Stimulated activated CD4-positive, alpha-beta T cell treated with anti-CD3 and anti-CD28 coated beads, Interleukin-2, amount 100 ng/mL, for 4 hours (primary cell): ENCODE results near the gene GSPT1.
"Not testable (repeated sequence)": the region's sequence is repeated elsewhere in the genome, so short reads cannot be mapped to it uniquely, and the experiment has no call there.

Source experiments
- DNase-seq: peaks from one replicate; pipeline ENCODE4 v3.0.0-alpha.2; 2020; ENCODE audit warnings: low read depth

GSPT1 gene

DNA sequence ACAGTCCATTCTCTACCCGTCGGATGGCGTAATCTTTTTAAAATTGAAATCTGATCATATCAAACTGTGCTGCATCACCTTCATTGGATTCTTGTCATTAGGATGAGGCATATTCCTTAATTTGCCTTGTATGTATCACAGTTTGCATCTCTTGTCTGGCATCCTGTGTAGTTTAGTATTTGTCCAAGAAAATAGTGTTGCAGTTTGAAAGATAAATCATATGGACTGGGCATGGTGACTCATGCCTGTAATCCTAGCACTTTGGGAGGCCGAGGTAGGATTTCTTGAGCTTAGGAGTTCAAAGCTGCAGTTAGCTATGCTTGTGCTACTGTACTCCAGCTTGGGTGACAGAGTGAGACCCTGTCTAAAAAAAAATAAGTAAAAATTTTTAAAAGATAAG lies 58.6 kb downstream of the GSPT1 start:
- no peak for DNase-seq

- no peak for DNase-seq
These were observed 63.5 kb downstream of the GSPT1 start for GRCh38 chr16:11852092-11852809.

- peak; percentile 89 for DNase-seq
These were observed 64.3 kb downstream of the GSPT1 start, which contains the start of gene RSL1D1 for GRCh38 chr16:11851294-11852091. Gene RSL1D1 (minus strand): TSS chr16:11851542. CDS start chr16:11851512, 30 bp downstream.

DNA sequence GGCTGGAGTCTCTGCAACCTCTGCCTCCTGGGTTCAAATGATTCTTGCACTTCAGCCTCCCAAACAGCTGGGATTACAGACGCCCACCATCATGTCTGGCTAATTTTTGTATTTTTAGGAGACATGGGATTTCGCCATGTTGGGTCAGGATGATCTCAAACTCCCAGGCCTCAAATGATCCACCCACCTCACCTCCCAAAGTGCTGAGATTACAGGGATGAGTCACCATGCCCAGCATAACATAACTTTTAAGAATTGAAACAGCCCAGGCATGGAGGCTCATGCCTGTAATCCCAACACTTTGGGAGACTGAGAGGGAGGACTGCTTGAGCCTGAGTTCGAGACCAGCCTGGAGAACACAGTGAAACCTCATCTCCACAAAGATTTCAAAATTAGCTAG lies 66.9 kb downstream of the GSPT1 start:
- DNase-seq = no peak

GRCh38 chr16:11844499-11844898 lies 71.3 kb downstream of the GSPT1 start:
- no peak for DNase-seq

- DNase-seq = no peak
These were observed 71.9 kb downstream of the GSPT1 start for GRCh38 chr16:11843861-11844260.

- DNase-seq = no peak
These were observed 72.5 kb downstream of the GSPT1 start for GRCh38 chr16:11843206-11843605.

GRCh38 chr16:11841026-11841425 lies 74.7 kb downstream of the GSPT1 start:
- DNase-seq = no peak

DNA sequence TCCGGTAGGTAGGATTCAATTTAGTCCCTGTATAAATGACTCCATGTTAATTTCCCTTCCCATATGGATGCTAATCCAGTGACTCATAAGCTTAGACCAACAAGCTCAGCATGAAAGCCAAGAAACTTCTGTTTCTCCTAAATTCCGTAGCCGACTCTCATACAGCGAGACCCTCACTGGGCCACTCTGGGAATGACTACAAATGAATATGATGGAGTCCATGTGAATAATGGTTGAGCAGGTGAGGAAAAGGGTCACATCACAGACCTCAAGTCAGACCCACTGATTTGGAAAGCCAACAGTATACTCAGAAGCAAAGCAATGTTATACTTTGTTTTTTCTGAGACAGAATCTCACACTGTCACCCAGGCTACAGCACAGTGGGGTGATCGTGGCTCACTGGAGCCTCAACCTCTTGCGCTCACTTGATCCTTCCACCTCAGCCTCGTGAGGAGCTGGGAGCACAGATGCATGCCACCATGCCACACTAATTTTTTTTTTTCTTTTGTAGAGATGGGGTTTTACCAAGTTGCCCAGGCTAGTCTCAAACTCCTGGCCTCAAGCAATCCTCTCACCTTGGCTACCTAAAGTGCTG lies 79.0 kb downstream of the GSPT1 start:
- no peak for DNase-seq

DNA sequence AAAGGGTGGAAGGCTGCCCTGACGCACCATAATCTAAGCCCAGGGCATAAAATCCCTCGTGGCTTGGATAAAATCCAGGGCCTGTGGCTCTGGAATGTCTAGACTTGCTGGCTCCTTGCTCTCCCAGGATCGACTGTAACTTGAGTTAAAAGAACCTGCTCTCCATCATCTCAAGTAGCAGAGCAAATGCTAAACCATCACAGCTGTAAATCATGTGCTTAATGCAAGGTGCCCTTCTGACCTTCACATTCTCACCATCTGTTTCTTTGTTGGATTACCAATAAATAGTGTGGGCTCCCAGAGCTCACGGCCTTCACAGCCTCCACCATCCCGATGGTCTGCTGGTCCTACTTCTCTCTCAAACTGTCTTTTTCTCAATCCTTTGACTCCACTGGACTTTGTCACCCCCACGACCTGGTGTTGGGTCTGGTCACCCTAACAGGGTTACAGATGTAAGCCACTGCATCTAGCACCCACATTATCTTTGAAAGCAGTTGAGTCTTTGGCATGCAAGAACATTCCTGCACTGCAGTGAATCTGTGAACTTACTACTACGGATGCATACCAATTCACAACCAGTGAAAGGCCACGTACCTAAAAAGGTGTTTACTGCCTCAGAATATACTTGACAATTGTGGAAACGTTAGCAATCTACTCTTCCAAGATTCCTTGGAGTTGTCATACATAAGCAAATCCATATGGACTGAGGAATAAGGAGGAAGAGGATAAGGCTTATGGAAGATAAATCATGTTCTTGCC lies 79.7 kb downstream of the GSPT1 start:
- no peak for DNase-seq

GRCh38 chr16:11835309-11835708 lies 80.4 kb downstream of the GSPT1 start:
- DNase-seq = no peak

- no peak for DNase-seq
These were observed 81.6 kb downstream of the GSPT1 start for GRCh38 chr16:11833951-11834695.

- no peak for DNase-seq
These were observed 87.1 kb downstream of the GSPT1 start for GRCh38 chr16:11828696-11829095.

DNA sequence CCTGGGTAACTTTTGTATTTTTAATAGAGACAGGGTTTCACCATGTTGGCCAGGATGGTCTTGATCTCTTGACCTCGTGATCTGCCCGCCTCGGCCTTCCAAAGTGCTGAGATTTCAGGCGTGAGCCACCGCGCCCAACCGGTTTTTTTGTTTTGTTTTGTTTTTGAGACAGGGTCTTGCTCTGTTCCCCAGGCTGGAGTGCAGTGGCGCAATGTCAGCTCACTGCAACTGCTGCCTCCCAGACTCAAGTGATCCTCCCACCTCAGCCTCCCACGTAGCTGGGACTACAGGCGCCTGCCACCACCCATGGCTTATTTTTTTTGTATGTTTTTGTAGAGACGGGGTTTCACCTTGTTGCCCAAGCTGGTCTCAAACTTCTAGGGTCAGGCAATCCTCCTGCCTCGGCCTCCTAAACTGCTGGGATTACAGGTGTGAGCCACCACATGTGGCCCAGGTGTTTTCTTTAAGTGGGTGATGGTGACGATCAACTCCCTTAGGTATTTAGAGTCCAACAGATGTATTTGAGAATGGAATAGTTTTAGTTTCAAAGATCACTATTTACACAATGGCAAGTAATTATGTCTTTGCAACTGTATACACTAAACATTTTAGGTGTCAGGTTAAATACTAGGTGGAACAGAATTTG lies 90.1 kb downstream of the GSPT1 start:
- not testable (repeated sequence) for DNase-seq

- DNase-seq = no peak
These were observed 91.4 kb downstream of the GSPT1 start for GRCh38 chr16:11824362-11824761.

DNA sequence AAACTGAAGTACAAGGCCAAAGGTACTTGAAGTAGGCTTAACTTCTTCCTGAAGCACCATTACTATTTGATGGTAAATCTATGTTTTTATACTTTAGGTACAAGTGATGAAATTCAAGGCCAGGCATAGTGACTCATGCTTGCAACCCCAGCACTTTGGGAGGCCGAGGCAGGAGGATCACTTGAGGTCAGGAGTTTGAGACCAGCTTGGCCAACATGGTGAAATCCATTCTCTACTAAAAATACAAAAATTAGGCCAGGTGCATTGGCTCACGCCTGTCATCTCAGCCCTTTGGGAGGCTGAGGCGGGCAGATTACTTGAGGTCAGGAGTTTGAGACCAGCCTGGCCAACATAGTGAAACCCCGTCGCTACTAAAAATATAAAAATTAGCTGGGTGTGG lies 92.1 kb downstream of the GSPT1 start:
- DNase-seq = not testable (repeated sequence)

GRCh38 chr16:11819798-11820197 lies 96.0 kb downstream of the GSPT1 start:
- no peak for DNase-seq

DNA sequence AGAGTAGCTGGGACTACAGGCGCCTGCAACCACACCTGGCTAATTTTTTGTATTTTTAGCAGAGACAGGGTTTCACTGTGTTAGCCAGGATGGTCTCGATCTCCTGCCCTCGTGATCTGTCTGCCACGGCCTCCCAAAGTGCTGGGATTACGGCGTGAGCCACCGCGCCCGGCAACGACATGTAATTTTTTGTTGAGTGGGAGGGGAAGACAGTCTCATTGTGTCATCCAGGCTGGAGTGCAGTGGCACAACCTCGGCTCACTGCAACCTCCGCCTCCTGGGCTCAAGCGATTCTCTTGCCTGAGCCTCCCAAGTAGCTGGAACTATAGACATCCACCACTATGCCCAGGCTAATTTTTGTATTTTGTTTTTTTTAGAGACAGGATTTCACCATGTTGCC lies 96.8 kb downstream of the GSPT1 start:
- not testable (repeated sequence) for DNase-seq
